GM18861 (cell line): ENCODE data around the gene ASGR2.
"Not testable (repeated sequence)": the region's sequence is repeated elsewhere in the genome, so short reads cannot be mapped to it uniquely, and the experiment has no call there.

Source experiments
- ATAC-seq: cut with Tn5 transposase; IDR thresholded peaks from one replicate; pipeline ENCODE4 v1.9.1; 2021; ENCODE audit not compliant: unreplicated experiment

ASGR2 gene, protein sequence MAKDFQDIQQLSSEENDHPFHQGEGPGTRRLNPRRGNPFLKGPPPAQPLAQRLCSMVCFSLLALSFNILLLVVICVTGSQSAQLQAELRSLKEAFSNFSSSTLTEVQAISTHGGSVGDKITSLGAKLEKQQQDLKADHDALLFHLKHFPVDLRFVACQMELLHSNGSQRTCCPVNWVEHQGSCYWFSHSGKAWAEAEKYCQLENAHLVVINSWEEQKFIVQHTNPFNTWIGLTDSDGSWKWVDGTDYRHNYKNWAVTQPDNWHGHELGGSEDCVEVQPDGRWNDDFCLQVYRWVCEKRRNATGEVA

DNA sequence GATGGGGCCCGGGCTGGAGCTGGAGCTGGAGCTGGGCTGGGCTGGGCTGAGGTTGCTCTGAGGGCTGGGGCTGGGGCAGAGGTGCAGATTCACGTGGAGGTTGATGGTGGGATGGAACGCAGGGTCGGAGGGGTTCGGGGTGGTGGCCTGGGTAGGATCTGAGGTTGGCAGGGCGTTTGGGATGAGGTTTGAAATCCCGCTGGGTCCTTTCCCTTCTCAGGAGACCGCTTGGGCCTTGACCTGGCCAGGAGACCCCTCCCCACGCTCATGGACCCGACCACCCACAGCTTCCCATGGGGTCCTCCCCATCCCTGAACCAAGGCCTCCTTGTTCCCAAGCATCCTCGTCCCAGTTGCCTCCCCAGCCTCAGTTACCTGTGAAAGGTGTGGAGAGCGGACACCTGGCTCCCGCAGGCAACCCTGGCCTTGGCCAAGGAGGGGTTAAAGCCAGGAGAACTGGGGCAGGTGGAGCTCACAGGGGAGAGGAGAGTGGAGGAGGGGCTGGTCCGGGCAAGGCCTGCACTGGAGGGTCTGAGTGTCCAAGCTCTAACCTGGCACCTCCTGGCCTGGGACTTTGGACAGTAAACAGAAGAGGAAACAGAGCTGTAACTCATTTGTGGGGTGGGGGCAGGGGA, at the start of gene ASGR2:
Gene ASGR2, minus strand, starts transcription at position 582 of the 634 bp plus-strand sequence. CDS start 582 bp downstream, outside the sequence.
- no peak for ATAC-seq

DNA sequence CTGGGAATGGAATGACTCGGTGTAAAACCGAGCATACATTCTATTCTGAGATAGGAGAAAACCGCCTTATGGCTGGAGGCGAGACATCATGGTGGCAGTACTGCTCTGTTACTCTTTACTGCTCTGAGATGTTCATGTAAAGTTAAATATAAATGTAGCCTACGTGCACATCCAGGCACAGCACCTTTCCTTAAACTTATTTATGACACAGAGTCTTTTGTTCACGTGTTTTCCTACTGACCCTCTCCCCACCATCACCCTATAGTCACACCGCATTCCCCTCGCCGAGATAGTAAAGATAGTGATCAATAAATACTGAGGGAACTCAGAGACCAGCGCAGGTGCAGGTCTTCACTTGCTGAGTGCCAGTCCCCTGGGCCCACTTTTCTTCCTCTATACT, 44.9 kb upstream of the ASGR2 start:
- not testable (repeated sequence) for ATAC-seq

DNA sequence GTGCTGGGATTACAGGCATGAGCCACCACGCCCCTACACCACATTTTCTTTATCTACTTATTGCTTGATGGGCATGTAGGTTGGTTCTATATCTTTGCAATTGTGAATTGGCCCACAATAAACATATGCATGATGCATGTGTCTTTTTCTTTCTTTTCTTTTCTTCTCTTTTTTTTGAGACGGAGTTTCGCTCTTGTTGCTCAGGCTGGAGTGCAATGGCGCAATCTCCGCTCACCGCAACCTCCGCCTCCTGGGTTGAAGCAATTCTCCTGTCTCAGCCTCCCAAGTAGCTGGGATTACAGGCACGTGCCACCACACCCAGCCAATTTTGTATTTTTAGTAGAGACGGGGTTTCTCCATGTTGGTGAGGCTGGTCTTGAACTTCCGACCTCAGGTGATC, 43.8 kb upstream of the ASGR2 start:
- ATAC-seq: not testable (repeated sequence)

DNA sequence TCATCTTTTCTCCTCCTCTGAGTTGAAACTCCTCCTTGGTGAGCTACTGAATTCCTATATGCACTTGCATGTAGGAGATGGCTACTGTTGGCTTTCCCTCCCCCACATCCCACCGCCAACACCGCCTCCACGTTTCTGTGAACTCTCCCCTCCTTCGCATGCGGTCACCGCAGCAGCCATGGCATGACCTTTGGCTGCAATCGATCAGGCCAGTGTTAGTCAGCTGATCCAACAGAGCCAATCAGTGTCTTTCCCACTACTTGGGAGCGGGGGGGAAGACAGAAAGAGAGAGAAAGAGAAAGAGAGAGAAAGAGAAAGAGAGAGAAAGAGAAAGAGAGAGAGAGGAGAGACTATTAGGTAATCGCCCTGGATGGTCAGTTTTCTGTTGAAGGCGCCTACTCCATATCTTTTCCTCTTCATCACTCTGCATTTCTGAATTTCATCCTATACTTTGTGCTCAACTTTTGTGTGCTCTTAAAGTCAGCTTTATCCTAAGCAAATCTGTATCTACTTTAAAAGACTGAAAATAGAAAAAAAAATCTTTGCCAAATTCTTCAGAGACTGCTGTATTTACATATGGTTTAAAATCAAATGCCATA, 41.8 kb upstream of the ASGR2 start:
- no peak for ATAC-seq

DNA sequence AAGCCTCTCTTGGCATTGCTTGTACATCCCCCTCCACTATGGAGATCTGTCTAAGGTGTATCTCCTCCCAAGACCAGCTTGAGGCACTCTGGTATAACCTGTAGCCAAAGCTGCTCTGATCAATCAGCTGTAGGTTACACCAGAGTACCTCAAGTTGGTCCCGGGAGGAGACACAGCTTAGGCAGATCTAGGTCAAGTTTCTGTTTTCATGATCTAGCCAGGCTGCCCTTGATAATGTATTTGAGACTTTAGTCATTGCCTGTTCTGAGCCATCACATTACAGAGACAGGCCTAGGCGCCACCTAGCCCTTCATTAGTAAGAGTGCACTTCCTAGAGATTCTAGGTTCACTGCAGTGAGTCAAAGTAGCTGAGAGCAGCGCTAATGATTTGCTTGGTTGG, 33.1 kb upstream of the ASGR2 start:
- ATAC-seq: no peak

DNA sequence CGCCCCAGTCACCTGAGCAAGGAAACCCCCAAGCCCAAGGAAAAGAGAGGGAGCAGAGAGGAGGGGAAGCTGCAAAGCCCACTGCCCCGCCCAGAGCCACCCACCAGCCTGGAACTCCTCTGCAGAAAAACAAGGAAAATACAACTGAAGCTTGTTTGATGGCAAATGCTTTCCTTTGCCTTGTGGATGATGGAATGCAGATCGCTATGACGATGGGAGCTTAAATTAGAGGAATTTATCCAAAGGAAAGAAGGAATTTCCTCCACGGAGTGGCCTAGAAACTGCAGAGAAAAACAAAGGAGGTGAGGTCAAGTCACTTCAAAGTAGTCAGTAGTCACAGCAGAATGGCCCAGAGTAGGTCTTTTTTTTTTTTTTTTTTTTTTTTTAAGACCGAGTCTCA, 31.5 kb upstream of the ASGR2 start:
- ATAC-seq: no peak

DNA sequence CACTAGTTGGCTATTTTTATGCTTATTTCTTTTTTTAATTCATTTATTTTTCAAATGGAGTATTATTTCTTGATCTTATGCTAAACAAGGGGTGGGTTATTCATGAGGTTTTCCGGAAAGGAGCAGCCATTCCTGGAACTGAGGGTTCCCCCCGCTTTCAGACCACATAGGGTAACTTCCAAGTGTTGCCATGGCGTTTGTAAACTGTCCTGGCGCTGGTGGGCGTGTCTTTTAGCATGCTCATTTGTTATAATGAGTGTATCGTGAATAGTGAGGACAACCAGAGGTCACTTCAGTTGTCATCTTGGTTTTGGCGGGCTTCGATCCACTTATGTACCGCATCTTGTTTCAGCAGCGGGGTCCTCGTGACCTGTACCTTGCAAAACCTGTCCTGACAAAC, 29.6 kb upstream of the ASGR2 start:
- ATAC-seq: no peak

DNA sequence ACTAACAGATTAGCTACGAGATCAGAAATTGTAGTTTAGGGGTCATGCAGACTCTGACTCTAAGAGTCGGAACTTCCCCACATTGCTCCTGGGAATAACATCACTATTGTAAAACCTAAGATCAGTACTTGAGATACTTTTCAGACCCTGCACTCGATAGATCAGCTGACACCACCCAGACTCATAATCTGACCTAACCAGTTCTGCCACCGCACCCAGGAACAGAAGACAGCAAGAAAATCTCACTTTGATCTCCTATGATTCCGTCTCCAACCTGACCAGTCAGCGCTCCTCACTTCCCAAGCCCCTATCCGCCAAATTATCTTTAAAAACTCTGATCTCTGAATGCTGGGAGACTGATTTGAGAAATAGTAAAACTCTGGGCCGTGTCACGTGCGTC, 27.2 kb upstream of the ASGR2 start:
- ATAC-seq: no peak

DNA sequence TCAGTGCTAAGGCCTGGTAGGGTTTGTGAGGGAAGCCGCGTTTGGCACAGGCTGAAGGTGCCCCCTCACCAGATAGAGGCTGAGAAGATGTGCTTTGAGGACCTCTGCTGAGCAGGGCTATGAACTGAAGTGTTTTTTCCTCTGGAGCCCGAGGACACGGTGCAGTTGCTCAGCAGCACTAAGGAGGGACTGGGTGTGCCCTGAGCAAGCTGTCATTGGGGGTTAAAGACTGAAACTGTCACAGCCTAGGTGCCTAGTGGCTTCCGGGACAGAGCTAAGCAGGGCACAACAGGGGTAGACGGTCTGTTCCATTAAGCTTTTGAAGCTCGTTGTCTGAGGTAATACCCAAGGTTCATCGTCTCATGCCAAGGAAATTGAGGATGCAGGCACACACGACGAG, 24.8 kb upstream of the ASGR2 start:
- no peak for ATAC-seq

DNA sequence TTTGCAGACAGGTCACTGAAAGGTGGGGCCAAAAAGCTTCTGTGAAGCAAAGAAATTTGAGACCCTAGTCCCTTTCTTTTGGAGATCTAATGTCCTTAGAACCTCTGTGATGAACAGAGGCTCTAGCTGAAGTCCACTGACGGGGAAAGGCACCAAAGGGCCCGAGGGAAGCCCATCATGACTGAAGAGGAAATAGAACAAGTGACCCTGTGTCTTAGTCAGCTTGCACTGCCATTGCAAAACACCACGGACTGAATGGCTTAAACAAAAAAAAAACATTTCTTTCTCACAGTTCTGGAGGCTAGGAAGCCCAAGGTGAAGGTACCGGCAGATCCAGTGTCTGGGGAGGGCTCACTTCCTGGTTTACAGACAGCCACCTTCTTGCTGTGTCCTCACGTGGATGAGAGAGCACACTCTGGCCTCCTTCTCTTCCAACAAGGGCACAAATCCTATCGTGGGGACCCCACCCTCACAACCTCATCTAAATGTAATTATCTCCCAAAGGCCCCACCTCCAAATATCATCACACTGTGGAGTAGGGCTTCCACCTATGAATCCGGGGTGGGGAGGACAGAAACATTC, 24.3 kb upstream of the ASGR2 start:
- ATAC-seq: no peak

DNA sequence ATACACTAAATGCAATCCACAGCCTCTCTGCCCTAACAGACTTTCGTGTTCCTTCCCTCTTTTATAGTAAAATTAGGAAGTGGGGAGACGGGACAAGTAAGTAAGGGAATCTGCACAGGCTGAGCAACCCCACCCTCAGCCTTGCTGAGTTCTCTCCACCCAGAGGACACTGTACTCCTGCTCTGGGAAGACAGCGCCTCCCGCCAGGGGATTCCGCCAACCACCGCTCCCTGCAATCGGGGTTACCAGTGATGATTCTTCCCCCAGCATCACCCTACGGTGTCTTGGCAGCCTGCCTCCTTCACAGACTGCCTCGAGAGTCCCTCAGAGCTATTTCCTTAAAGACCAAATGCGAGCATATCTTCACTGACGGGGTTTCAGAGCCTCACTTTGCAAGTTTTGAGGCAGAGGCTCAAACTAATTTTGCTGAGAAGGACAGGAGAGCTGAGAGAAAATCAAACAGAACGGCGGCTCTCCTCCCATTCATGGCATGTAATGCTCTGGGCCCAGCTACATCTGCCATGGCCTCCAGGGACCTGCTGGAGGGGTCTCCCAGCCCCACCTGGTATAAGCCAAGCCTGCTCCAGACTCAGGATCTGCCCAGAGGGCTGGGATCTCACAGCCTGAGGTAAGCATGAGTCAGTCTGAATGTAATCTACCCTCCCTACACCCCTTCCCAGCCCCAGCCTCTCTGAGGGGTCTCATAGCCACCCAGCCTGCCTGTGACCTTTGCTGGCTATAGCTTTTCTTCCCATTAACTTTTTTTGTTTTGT, 22.7 kb upstream of the ASGR2 start:
- no peak for ATAC-seq

DNA sequence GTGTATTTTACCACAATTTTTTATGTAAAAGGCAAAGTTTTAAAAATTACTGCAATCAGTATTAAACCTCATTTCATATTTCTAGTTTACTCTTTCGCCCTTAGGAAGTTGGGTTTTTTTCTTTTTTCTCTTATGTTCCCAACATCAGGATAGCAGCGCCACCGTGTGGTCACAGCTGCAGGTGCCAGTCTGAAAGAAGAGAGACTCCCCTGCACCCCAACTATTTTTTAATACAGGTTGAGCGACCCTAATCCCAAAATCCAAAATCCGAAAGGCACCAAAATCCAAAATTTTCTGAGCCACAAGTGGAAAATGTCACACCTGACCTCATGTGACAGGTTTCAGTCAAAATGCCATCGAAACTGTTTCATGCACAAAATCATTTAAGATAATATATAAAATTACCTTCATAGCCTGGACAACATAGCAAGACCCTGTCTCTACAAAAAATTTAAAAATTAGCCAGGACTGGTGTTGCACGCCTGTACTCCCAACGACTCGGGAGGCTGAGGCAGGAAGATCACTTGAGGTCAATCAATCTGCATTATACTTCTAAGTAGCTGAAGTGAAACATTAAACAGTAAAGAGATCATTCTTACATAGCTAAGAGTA, 21.8 kb upstream of the ASGR2 start:
- ATAC-seq: no peak

DNA sequence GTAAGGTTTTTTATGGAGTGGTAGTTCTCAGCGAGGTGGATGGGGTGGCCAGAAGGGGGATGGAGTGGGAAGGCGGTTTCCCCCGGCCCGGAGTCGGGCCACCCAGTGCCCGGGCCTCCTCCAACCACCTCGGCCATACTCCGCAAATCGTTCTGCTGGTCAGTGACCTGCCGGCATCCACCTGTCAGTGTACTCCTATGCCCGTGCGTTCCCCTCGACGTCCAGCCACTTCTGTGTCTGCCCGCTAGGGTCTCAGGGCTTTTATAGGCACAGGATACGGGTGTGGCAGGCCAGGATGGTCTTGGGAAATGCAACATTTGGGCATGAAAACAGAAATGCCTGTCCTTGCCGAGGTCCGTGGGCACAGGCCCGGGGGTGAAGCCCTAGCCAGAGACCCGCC, 19.3 kb upstream of the ASGR2 start:
- no peak for ATAC-seq

DNA sequence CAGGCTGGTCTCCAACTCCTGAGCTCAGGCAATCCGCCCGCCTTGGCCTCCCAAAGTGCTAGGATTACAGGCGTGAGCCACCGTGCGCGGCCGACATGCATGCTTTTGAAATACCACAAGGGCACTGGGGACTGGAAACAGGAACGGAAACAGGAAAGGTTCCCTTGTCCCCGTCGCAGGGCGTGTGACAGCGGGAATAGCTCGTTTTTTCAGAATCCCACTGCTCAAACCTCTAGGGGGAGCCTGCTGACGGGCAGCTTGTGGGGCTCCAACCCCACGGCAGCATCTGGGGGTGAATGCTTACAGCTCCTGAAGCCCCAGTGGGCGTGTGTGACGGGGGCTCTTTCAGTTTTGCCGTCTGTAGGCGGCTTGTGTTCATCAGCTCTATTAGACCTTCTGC, 18.8 kb upstream of the ASGR2 start:
- ATAC-seq: no peak

DNA sequence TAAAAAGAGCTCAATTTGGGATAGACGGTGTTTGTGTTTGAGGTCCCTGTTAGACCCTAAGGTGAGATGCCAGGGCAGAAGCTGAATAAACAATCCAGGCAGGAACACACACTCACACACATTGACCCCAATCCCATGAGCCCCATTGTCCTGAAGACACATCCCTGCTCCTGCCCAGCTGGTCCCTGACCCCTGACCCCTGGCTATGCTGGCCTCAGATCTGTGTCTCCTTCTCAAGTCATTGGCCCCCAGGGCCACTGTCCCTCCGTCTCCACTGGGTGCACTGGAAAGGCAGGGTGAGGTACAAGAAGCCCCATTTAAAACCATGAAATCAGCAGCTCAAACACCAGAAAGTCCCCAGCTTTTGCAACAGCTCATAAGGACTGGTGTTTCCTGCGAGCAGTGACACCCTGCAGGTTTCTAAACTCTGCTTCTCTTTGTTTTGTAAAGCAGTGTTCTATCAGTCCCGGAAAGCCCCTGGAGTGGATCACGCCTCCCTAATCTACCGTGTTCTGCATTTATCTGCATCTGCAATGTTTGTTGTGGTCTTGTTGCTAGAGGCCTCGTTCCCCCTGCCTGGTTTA, 18.0 kb upstream of the ASGR2 start:
- ATAC-seq: peak; percentile 60

DNA sequence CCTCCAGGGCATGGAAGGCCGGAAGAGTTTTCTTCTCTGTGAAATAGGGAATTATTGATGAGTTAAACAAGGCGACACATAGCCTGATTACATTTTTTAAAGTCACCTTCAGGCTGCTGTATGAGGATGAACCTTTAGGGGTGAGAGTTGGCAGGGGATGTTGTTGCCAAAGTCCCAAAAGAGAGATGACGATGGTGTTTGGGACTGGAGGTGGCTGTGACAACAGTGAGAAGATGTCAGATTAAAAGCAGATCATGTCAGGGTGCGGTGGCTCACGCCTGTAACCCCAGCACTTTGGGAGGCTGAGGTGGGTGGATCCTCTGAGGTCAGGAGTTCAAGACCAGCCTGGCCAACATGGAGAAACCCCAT, 16.8 kb upstream of the ASGR2 start:
- no peak for ATAC-seq

DNA sequence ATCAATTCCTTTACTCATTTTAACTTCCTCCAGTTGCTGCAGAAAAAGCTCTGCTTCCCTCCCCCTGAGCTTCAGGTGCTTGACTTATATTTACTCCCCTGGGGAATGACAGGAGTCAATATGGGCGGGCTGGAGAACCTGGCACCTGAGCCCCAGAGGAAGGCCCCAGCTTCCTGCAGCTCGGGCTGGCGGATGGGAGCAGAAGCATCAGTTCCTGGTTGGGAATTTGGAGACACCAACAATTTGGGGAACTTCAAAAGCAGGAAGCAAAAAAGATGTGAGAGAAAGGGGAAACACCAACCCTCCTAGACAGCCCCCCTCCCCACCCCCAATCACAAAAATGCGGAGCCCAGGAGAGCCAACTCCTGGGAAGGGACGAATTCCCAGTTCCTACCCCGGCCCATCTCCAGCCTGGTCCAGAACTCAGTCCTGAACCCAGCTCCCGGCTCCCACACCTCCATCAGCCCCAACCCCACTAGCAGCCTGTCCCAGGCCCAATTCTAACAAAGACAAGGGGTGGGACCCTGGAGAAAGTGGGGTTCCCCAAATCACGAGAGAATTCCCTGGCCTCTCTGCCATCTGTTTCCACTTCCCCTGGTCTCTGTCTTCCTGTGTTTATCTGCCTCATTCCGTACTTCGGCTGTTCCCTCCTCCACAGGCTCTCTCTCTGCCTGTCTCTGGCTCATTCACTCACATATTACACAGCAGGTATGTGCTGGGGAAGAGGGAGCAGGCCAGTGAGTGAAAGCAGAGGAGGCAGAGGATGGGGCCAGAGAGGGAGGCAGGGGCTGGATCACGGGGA, 16.2 kb upstream of the ASGR2 start:
- ATAC-seq: no peak

DNA sequence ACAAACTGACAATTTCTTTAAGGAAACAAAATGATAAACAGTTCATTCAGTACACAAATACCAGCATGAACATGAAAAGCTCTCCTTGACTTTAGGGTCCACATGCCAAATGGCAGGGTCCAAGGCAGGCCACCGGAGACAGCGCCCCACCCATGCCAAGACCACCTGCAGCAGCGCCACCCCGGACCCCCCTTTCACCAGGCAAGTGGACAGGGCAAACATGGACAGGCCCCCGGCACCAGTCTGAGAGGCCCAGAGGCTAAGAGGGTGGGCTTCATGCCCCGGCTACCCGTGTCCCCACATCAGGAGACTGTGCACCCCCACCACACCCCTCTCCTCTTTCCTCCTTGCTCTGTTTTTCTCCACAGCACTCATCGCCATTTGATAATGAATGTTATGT, 14.7 kb upstream of the ASGR2 start:
- ATAC-seq: no peak

DNA sequence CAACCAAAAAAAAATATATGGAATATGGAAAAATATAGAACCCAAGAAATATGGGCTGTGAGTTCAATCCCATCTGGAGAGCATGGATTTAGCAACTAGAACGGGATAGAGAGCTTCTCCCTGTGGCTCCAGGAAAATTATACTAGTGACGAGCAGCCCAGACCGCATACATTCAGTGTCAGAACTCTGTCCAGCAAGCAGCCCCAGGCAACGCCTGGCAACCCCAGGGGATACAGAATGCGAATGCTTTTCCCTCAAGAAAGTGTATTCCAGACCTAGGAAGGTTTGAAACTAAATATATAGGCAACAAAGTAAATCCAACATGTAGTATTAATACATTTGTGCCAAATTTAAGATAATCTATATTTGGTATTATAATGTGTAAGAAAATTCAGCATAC, 13.5 kb upstream of the ASGR2 start:
- no peak for ATAC-seq

DNA sequence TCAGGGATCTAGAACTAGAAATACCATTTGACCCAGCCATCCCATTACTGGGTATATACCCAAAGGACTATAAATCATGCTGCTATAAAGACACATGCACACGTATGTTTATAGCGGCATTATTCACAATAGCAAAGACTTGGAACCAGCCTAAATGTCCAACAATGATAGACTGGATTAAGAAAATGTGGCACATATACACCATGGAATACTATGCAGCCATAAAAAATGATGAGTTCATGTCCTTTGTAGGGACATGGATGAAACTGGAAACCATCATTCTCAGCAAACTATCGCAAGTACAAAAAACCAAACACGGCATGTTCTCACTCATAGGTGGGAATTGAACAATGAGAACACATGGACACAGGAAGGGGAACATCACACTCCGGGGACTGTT, 12.9 kb upstream of the ASGR2 start:
- ATAC-seq: not testable (repeated sequence)
